HG02610 (cell line): ENCODE results near the gene MKI67.
A peak's percentile ranks its signal among the peaks of the same experiment; 100 is the strongest.

Experiments used
- ATAC-seq: cut with Tn5 transposase; IDR thresholded peaks from one replicate; pipeline ENCODE4 v1.9.1; 2021; ENCODE audit warnings: mild to moderate bottlenecking, moderate library complexity; ENCODE audit not compliant: unreplicated experiment

Gene MKI67

DNA sequence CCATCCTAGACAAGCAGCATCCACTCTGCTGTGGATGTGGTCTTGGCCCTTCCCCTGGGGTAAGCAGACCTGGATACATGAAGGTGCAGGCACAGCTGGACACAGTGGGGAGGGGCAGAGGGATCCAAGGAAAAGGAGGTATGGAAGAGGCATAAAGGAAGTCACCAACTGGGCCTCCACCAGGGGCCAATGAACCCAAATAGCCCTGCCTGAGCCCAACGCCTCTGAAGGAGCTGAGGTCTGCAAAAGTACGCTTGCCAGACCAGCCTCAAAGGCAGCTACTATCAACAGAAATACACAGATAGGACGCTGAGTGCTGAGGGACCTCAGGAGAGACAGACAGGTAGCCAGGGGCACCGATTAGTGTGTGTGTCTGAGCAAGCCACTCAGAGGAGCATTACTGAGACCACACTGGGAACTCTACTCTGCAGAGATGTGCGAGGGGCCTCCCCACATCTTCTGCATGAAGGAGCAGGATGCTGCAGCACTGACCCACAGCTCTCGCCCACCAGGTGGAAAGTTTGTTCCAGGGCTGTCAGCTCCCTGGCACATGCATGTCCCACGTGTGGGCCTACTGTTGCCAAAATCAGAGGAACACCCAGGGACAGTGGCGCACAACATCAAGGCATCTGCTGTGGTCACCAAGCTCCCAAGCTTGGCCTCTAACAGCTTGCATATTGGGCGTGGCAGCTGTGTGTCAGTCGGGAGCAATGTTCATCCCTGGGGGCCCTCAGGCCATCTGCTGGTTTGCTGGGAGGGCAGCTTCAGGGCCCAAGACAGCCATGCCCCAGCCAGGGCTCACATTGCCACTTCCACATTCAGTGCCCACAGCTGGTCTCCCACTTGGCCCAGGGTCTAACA, 40.0 kb downstream of the MKI67 start:
- no peak for ATAC-seq

DNA sequence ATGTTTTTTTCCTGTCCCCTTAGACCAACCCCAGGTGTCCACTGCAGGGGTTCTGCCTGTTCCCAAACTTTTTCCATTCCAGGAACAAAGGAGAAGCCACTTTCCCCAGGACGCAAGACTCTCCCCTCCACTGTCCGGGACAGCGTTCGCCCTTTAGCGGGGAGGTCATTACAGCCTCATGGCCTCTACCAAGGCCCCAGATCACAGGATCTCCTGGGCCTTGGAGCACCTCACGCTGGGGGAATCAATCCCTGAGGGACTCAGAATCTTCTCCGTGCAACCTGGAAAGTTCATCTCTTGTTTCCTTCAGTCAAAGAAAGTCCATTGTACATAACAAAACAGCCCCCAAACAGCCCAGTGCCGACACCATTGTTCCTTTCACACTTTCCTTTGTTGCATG, 41.2 kb downstream of the MKI67 start:
- ATAC-seq = no peak

DNA sequence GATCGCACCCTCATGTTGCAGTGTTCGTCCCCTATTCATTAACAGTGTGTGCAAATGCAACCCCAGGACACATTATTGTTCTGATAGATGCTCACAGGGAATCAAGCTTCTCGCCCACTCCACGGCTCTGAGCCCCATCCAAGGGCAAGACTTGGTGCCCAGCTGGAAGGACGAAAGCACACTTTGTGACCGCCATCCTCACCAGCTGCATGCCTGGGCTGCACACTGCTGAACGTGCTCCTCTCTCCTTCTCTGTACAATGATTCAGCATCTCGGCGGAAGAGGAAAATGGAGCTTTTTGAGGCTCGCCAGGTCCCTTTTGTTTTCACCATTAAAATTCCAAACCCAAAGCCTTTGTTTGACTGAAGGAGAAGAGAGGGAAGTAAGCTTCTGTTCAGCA, 41.9 kb downstream of the MKI67 start:
- no peak for ATAC-seq

DNA sequence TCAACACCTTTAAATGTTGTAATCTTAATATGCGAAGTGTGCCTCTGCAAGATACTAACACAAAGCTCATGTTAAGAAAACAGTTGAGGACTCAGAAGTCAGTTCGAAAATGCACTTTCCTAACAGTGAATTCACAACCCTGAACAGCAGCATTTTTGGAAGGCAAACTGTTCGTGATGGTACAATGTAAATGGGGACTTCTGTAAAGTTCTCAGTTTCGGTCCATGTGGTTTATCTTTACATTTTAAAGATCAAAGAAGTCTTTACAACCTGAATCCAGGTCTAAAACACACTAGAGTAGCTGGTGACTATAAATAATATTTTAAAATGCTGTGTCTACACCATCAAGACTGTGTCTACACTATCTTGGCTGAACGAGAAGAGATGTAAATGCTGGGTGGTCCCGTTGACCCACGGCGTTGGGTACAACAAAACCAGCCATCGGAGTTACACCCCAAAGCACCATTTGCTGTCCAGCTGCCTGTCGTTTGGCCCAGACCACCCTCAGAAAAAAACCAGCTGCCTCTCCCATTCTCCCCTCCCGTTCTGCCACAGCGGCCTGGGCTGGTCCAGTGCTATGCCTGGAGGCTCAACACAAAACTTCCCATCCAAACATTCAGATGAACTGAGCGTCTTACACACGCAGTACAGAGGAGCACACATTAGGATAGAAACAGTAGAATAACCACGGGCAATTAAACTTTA, 42.9 kb downstream of the MKI67 start:
- ATAC-seq = no peak

DNA sequence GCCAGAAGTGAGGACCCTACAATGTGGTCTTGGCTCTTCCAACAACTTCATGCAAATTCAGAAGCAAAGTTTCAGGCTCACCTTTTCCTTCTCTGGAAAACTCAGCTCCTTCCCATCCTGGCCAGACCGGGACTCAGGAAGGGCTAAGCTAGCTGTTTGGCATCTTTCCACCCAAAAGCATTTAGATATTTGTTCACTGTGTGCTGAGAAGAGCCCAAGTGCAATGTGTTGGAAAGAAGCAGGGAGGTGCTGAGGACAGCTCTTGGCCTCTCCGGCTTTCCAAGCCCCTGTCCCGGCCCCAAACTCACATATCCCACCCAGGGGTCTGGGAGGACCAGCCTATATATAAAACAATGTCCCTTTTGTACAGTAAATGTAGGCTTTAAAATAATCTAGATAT, 44.5 kb downstream of the MKI67 start:
- no peak for ATAC-seq

DNA sequence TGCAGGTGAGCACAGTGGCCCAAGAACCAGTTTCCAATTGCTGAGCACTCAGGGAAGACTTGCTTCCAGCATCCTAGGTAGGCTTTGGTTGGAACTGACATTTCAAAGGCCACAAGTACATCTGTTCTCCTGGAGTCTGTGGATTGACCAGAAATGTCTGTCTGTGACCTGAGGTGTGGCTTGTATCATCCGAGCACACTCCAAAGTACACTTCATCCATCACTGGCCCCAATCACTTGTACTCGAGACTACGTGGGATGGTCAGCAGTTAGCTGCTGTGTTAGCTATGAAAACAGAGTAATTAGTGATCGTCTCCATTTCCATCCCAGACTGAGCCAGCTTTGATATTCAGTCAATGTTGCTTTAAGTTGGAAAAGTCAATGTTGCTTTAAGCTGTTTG, 45.0 kb downstream of the MKI67 start:
- ATAC-seq = no peak

DNA sequence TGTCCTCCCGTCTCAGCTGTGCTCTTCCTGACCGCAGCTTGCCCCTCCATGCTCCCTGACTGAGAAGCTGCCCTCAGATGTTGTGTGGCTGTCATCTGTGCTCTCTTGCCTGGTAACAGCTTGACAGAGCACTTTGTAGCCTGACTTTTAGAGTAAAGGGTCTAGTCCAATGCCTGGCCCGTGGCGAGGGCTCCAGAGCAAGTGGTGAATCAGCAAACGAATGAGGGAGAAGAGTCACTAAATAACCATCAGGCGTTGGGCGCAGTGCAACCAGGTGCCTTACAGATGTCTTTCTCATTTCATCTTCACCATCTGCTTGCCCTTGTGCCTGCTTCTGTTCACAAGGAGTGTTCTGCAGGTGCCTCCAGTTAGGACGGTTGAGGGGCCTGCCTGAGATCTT, 45.6 kb downstream of the MKI67 start:
- no peak for ATAC-seq

DNA sequence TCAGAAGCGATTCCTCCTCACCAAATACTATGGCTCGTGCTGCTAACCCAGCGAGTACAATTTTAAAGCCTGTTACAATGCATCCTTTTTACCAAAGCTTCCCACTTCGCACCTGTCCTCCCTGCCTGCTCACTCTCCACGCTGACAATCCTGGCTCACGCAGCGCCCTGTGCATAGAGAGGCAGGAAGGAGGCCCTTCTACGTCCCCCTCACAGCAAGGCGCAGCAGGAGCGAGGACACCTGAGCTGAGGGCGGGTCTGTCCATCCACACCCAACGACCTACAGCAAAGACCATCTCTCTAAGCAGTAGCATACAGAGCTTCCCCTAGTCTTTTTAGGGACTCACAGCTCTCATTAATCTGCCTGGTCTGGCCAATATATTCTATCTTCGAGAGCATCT, 46.0 kb downstream of the MKI67 start:
- ATAC-seq = no peak

DNA sequence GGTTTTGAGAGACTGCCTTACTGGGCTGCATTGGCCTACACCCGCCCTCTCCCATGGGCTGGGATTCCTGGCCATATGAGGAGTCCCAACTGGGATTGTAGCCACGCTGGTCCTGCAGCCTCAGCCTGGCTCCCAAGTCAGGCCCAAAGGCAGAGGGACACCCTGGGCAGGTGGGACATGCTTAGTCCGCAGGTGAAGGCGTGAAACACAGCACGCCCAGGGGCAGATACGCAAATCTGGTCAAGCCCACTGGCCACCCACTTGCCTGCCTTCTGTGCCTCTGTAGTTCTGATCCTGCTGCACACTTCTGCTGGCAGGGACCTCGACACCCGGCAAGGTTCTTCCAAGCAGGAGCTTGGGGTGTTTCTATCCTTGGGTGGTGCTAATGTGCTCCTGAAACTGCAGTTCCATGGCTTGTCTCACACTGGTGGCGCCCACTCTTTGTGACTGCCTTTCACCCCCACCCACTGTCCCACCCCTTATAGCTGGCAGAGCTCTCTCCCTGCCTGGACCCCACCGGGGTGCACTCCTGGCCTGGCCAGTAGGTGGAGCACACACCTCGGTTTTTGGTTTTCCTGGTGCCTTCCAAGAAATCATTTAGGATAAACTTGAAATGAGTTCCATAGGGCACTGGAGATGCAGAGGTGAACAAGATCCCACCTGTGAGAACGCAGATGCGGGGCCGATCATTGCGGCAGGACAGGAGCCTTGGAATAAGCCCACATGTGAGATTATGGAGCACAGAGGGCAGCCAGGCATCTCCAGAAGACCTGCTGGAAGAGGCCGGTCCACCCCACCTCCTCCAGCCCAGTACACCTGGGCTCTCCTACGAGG, 47.9 kb downstream of the MKI67 start:
- no peak for ATAC-seq

DNA sequence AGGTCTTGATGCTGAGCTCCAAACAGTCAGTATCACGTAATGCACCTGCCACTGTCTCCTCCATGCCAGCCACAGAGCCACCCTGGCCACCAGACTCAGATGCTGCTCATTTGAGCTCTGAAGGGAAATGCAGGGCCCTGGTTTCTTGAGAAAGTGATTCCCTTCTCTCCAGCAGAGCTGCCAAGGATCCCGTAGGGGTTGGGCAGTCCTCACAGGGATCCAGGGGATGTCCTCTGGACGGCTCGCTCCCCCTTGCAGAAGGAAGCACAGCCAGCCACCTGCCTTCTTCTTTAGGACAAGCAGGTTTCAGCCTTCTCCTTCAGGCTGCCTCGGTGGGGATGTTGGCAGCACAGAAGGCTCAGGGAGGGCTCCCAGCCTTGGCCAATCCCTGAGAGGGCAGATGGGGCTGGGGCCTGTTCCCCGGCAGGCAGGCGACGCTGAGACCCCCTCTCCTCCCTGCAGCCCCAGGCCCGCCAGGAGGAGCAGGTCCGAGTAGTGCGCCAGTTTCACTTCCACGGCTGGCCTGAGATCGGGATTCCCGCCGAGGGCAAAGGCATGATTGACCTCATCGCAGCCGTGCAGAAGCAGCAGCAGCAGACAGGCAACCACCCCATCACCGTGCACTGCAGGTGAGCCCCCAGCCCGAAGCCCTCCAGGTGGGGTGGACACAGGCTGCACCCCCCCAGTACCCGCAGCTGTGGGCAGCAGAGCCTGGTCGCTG, 48.9 kb downstream of the MKI67 start:
- ATAC-seq = no peak

DNA sequence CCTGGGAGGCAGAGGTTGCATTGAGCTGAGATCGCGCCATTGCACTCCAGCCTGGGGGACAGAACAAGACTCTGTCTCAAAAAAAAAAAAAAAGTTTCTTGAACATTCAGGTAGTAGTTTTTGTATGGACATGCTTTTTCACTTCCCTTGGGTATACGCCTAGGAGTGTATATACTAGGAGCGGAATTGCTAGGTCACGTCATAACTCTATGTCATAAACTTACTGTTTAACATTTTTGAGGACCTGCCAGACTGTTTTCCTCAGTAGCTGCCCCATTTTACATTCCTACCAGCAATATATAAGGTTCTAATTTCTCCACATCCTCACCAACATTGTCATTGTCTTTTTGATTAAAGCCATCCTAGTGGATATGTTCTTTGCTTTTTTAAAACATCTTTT, 51.6 kb downstream of the MKI67 start:
- no peak for ATAC-seq

DNA sequence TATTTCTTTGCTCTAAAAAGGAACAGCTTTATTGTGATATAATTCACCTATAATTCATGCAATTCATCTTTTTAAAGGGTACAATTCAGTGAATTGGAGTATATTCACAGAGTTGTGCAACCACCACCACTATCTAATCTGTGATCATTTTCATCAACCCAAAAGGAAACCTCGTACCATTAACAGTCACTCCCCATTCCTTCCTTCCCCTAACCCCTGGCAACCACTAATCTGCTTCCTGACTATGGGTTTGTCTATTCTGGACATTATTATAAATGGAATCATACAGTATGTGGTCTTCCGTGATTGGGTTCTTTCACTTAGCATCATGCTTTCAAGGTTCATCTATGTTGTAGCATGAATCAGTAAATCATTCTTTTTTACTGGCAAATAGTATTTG, 52.3 kb downstream of the MKI67 start:
- no peak for ATAC-seq

DNA sequence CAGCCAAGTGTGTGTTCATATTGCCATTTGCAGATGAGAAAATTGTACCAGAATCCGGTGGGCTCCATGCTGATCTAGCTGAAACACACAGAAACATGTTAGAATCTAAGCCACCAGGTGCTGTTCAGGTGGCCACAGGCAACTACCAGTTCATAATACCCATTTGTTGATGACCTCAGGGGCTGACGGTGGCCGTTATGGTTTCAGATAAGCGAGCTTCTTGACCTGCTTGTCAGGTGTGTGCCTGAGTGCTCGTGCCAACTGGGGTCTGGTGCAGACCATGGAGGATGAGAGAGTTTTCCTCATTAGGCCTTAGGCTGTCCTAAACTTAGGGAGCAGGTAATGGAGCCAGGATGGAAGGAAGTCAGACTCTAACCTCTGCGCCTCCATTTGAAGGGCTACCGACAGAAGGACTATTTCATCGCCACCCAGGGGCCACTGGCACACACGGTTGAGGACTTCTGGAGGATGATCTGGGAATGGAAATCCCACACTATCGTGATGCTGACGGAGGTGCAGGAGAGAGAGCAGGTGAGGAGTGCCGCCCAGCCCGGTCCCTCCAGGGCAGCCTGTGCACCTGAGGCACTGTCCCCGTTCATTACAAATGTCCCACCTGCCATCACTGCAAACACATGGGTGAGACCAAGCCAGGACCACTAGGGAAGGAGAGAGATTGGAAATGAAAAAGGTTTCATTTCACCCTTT, 53.1 kb downstream of the MKI67 start:
- no peak for ATAC-seq

DNA sequence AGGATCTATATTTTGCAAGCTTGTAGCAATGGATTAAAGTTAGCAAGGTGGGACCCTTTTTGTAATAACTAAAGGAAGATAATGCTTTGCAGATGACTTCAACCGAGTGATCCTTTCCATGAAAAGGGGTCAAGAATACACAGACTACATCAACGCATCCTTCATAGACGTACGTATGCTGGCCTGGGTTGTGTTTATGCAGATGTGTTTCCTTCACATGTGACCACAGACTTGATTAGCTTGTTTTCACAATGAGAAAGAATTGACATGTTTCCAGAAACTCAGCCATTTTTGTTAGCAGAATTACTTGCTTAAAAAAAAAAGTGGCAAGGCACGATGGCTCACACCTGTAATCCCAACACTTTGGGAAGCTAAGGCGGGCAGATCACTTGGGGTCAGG, 54.2 kb downstream of the MKI67 start:
- no peak for ATAC-seq

DNA sequence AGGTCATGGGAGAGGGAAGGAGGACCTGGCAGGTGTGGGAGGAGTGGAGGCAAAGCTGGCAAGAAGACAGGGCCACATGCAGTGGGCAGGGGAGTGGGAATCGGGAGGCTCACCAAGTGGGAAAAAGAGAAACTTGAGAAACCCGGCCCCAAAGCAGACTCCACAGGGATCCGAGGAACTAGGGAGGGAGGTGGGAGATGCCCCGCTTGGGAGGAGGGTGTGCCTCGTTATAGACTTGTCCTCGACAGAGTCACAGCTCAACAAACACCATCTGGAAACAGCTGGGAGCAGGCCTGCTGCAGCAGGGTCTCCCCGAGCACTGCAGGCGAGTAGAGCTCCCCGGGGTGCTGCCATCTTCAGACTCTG, 54.8 kb downstream of the MKI67 start:
- ATAC-seq = no peak

DNA sequence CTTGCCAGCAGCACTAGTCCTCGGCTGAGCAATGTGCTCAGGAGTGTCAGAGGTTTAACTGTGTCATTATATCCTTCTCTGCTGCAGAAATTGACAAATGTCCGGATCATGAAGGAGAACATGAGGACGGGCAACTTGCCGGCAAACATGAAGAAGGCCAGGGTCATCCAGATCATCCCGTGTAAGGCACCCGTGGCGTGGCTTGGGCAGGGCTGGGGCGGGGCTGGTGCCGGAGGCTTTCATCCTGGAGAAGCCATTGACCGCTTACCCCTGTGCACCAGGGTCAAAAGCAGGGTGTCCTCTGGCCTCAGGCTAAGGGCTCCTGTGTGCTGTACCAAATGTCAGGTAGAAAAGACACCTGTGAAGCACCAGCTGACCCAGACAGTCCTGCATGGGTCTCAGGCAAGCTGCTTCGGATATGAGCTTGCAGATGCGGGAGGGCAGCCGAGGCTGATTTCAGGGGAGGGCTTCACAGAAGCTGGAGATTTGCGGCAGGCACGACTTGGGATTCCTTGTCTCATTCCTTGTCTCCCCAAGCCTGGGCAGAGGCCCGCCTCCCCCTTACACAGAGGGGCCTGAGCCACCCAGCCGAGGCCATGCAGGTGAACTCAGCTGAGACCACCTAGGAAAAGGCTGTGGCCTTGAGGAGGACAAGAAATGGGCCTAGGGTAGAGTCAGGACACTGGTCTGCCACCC, 55.4 kb downstream of the MKI67 start:
- ATAC-seq = no peak

DNA sequence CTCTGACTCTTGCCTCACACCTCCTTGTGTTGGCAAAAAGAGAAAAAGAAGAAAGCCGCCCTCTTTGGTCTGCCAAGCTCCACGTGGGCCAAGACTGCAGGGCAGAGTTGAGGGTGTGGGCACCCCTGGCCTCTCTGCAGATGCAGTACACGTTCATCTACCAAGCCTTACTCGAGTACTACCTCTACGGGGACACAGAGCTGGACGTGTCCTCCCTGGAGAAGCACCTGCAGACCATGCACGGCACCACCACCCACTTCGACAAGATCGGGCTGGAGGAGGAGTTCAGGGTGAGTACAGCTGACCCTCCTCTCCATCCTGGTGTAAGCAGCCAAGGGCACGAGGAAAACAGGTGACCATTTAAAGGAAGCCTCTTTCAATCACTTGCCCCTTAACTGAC, 56.1 kb downstream of the MKI67 start:
- ATAC-seq = no peak

DNA sequence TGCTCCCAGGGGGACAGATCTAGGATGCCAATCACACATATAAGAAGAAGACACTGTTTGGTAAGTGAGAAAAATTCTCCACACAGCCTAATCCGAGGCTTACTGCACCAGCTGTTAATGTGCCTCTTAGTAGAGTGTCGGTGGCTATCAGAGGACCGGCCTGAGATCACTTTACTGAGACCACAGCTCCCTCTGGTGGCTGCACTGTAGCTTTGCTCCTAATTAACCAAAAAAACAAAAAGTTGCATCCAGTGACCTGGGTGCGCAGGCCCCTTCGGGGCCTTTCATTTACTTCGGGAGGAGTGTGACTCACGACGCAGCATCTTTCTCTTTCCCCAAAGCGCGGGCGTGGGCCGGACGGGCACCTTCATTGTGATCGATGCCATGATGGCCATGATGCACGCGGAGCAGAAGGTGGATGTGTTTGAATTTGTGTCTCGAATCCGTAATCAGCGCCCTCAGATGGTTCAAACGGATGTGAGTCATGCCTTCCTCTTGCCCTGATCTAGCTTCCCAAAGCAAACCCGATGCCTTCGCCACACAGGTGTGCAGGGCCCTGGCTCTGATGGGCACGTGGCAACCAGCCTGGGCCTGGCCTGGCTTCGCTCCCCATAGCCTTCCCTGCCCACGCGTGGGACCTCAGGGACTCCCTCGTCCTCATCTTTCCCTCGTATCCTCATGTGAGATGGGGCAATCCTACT, 56.7 kb downstream of the MKI67 start:
- ATAC-seq = peak; percentile 25
